ENCODE results near the gene NAALADL1. TPM values are rescaled to one million over a fixed set of nuclear protein-coding genes. Genes with fewer than 3 reads are reported as not detected.

The NAALADL1 gene
- total RNA-seq, 2 experiments from 2014 or later = 7.1 to 7.5 TPM

- ChIA-PET CTCF (interaction anchor here (0.7 to 2.9 kb wide), 9 partner anchors 10 to 65 kb away, joined by 3 to 16 read pairs (median 4); partner anchors contain the start of genes ARL2, FAU, MRPL49 and SAC3D1), POLR2A (interaction anchor here (1.8 kb wide), 1 partner anchor 38 kb away, joined by 4 read pairs; the partner anchor contains the start of gene SAC3D1)
- peaks cover 72% of the 10 kb centered on the region for H3K36me3 Mint-ChIP-seq (ENCODE audit: low read depth)
- H3K4me1 Mint-ChIP-seq (ENCODE audit: low read depth) = peaks cover 63% of the 10 kb centered on the region
- H3K4me3 Mint-ChIP-seq = peak overlapping the region; percentile 4
- H3K27me3 Mint-ChIP-seq (ENCODE audit: low read depth) = no peaks in the 10 kb centered on the region
- DNase-seq = no peak
- H3K27ac Mint-ChIP-seq = peak overlapping the region; percentile 72
- H3K9me3 Mint-ChIP-seq (ENCODE audit: insufficient read depth) = no peaks in the 10 kb centered on the region
- ATAC-seq = no peak
Measured at GRCh38 chr11:65078786-65079342, 20.5 kb upstream of the NAALADL1 start.

DNA sequence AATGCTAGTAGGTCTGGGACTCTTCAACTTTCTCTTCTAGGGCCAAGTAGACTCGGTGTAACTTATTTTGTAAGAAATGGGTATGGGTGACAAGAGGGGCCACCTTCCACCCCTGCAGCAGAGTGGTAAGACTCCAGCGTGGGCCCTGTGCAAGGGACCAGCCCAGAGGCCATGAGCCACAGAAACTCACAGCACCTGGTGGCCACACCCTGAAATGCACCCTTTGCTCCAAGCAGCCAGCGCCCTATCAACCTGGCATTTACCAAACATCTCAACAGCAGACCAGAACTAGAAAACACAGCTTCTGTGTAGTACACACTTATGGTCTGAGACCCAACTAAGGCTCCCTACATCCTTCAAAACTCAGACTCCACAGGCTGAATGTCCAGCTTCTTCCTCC lies 19.8 kb upstream of the NAALADL1 start:
- Mint-ChIP-seq H3K4me3 (peak overlapping the region; percentile 4), H3K9me3 (ENCODE audit: insufficient read depth) (no peaks in the 10 kb centered on the region), H3K36me3 (ENCODE audit: low read depth) (peaks cover 68% of the 10 kb centered on the region), H3K27ac (peak overlapping the region; percentile 72), H3K27me3 (ENCODE audit: low read depth) (no peaks in the 10 kb centered on the region), H3K4me1 (ENCODE audit: low read depth) (peaks cover 63% of the 10 kb centered on the region)
- POLR2A ChIA-PET = interaction anchor here (0.8 to 1.8 kb wide), 2 partner anchors 34 to 37 kb away, joined by 3 to 4 read pairs; partner anchors contain the start of gene SAC3D1
- DNase-seq = peak; percentile 79
- peak; percentile 87 for ATAC-seq
- CTCF ChIA-PET = interaction anchor here (0.7 to 2.9 kb wide), 8 partner anchors 9 to 64 kb away, joined by 3 to 16 read pairs (median 4); partner anchors contain the start of genes ARL2, FAU, MRPL49 and SAC3D1

DNA sequence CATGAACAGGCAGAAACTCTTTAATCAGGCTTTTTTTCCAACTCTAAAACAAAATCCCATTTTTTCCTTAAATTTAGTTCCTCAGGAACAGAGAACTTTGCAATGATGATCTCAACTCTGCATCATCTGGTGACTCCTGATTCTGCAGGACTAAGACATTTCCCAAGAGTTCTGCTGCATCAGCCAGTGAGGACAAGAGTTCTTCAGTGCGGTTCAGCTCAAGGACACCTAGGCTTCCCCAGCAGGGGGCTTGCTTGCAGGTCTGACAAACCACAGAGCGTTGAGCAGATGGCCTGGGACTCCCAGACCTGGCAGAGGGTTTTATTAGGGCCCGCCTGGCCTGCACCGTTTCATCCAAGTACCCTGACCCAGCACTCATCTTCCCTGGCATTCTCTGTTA lies 19.1 kb upstream of the NAALADL1 start:
- H3K4me1 Mint-ChIP-seq (ENCODE audit: low read depth) = peaks cover 56% of the 10 kb centered on the region
- H3K27ac Mint-ChIP-seq = no peak overlapping the region
- no peak for ATAC-seq
- CTCF ChIA-PET = interaction anchor here (0.7 kb wide), 1 partner anchor 65 kb away, joined by 3 read pairs; no protein-coding TSS in a partner anchor
- H3K36me3 Mint-ChIP-seq (ENCODE audit: low read depth) = peaks cover 61% of the 10 kb centered on the region
- DNase-seq = no peak
- H3K27me3 Mint-ChIP-seq (ENCODE audit: low read depth) = no peaks in the 10 kb centered on the region
- H3K4me3 Mint-ChIP-seq = no peak overlapping the region
- POLR2A ChIA-PET = interaction anchor here (0.8 to 1.8 kb wide), 2 partner anchors 35 to 37 kb away, joined by 3 to 4 read pairs; partner anchors contain the start of gene SAC3D1
- H3K9me3 Mint-ChIP-seq (ENCODE audit: insufficient read depth) = no peaks in the 10 kb centered on the region

DNA sequence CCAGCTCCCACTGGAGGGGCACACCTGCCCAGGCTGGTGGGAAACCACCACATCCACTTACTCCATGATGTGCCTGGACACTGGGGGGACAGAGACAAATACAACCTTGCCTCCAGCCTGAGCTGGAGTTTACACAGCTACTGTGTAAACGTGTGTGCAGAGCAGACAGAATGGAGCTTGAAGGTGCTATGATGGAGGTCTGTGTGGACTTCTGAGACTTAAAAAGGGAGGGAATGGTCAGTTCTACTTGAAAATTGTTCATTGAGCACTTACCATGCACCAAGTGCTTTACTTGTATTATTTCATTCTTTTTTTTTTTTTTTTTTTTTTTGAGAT lies 14.2 kb upstream of the NAALADL1 start:
- peaks cover 14% of the 10 kb centered on the region for H3K4me1 Mint-ChIP-seq (ENCODE audit: low read depth)
- no peak for ATAC-seq

DNA sequence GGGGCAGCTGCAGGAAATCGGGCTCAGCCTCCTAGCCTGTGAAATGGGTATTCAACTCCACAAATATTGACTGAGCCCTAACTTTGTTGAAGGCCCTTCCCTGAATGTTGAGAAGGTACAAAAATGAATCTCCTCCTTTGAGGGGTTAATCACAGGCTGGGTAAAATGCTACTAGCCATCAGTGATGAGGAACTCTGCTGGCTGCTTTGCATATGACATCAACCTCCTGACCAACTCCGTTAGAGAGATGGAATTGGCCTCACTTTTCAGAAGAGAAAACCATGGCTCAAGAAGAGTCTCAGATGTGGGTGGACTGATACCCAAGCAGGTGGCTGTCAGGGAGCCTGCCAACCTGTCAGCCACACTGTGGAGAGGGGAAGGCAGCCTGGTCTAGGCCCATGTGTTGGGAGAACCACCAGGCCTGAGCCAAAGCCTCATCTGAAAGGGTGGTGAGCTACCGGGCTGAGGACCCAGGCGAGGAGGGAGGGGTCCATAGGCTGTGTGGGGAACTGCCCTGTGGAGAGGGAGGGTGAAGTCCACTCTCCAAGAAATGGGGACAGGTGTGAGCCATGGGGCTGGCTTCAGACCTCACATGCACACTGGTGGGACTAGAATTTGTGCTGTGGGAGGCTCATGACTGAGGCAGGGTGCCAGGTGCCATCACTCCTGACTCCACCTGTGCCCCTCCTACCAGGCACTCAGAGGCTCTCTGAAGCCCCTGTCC lies 13.7 kb upstream of the NAALADL1 start:
- Mint-ChIP-seq H3K27ac (no peak overlapping the region), H3K4me3 (no peak overlapping the region), H3K27me3 (ENCODE audit: low read depth) (no peaks in the 10 kb centered on the region), H3K9me3 (ENCODE audit: insufficient read depth) (no peaks in the 10 kb centered on the region), H3K4me1 (ENCODE audit: low read depth) (peaks cover 9% of the 10 kb centered on the region), H3K36me3 (ENCODE audit: low read depth) (peaks cover 14% of the 10 kb centered on the region)
- peak; percentile 36 for ATAC-seq
- CTCF ChIA-PET = interaction anchor here (1.2 kb wide), 1 partner anchor 58 kb away, joined by 4 read pairs; the partner anchor contains the start of gene ARL2
- DNase-seq = no peak
- POLR2A ChIA-PET = no interaction called here

More for the DNA sequence above, 14.2 kb upstream of the NAALADL1 start:
- no peaks in the 10 kb centered on the region for H3K27me3 Mint-ChIP-seq (ENCODE audit: low read depth)
- no peaks in the 10 kb centered on the region for H3K9me3 Mint-ChIP-seq (ENCODE audit: insufficient read depth)
- peak overlapping the region; percentile 24 for H3K27ac Mint-ChIP-seq
- no peak overlapping the region for H3K4me3 Mint-ChIP-seq
- peaks cover 20% of the 10 kb centered on the region for H3K36me3 Mint-ChIP-seq (ENCODE audit: low read depth)
- POLR2A ChIA-PET = no interaction called here
- CTCF ChIA-PET = interaction anchor here (1.2 kb wide), 1 partner anchor 58 kb away, joined by 4 read pairs; the partner anchor contains the start of gene ARL2
- DNase-seq = no peak

- no peak for DNase-seq
Measured at GRCh38 chr11:65069217-65069616, 10.9 kb upstream of the NAALADL1 start.

DNA sequence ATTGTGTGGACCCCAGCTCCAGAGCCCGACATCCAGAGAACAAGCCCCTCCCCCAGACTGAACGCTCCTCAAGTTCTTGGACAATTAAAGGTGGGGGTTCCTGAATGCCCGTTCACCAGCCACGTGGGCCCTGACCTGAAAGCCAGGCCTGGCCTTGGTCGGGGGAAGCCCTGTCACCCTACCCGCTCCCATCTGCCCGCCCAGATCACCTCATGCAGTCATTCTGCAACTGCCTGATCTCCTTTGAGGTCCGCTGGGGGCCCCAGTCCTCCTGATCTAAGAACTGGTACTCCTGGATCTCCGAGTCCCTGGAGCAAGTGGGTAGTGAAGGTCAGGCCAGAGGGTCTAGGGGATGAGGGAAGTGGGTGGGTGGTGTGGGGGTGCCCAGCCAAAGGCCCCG lies 9.1 kb upstream of the NAALADL1 start:
- Mint-ChIP-seq H3K27ac (no peak overlapping the region), H3K4me3 (no peak overlapping the region), H3K27me3 (ENCODE audit: low read depth) (peaks cover 2% of the 10 kb centered on the region), H3K9me3 (ENCODE audit: insufficient read depth) (no peaks in the 10 kb centered on the region), H3K4me1 (ENCODE audit: low read depth) (no peaks in the 10 kb centered on the region), H3K36me3 (ENCODE audit: low read depth) (no peaks in the 10 kb centered on the region)
- ATAC-seq (no peak), DNase-seq (no peak)
- CTCF ChIA-PET = no interaction called here
- POLR2A ChIA-PET = no interaction called here

More at GRCh38 chr11:65069217-65069616, 10.9 kb upstream of the NAALADL1 start:
- ChIA-PET CTCF (interaction anchor here (0.9 to 1.5 kb wide), 3 partner anchors 9 to 282 kb away, joined by 3 to 5 read pairs (median 3); no protein-coding TSS in a partner anchor), POLR2A (interaction anchor here (0.6 to 1.7 kb wide), 2 partner anchors 14 to 234 kb away, joined by 3 to 4 read pairs; partner anchors contain the start of genes CDCA5 and ZFPL1)
- no peaks in the 10 kb centered on the region for H3K36me3 Mint-ChIP-seq (ENCODE audit: low read depth)
- peaks cover 2% of the 10 kb centered on the region for H3K27me3 Mint-ChIP-seq (ENCODE audit: low read depth)
- no peak for ATAC-seq
- no peak overlapping the region for H3K4me3 Mint-ChIP-seq
- no peaks in the 10 kb centered on the region for H3K4me1 Mint-ChIP-seq (ENCODE audit: low read depth)
- H3K9me3 Mint-ChIP-seq (ENCODE audit: insufficient read depth) = no peaks in the 10 kb centered on the region
- no peak overlapping the region for H3K27ac Mint-ChIP-seq

GRCh38 chr11:65066805-65067291 lies 8.5 kb upstream of the NAALADL1 start:
- Mint-ChIP-seq H3K4me1 (ENCODE audit: low read depth) (no peaks in the 10 kb centered on the region), H3K9me3 (ENCODE audit: insufficient read depth) (no peaks in the 10 kb centered on the region), H3K27ac (no peak overlapping the region), H3K4me3 (no peak overlapping the region), H3K36me3 (ENCODE audit: low read depth) (no peaks in the 10 kb centered on the region), H3K27me3 (ENCODE audit: low read depth) (peaks cover 2% of the 10 kb centered on the region)
- ChIA-PET CTCF (no interaction called here), POLR2A (no interaction called here)
- ATAC-seq (no peak), DNase-seq (no peak)

DNA sequence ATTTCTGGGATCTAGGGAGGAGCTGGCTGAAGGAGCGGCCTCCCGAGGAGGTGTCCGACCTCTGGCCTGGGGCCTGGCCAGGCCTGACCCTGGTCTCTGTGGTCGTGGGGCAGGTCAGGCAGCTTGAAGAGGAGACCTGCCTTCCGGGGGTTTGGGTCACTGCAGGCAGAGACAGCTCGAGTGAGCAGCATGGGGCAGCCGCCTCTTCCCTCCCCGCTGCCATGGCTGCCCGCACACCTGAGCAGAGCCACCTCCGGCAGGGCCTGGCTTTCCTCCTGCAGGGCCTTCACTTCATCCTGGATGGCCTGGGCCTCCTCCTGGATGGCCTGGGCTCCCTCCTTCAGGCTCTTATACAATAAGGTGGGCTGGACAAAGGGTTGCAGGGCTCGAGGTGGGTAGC lies 8.0 kb upstream of the NAALADL1 start:
- H3K27me3 Mint-ChIP-seq (ENCODE audit: low read depth) = peaks cover 2% of the 10 kb centered on the region
- H3K4me1 Mint-ChIP-seq (ENCODE audit: low read depth) = no peaks in the 10 kb centered on the region
- no peak overlapping the region for H3K27ac Mint-ChIP-seq
- no peak for ATAC-seq
- DNase-seq = no peak
- no peaks in the 10 kb centered on the region for H3K36me3 Mint-ChIP-seq (ENCODE audit: low read depth)
- CTCF ChIA-PET = no interaction called here
- no peak overlapping the region for H3K4me3 Mint-ChIP-seq
- H3K9me3 Mint-ChIP-seq (ENCODE audit: insufficient read depth) = no peaks in the 10 kb centered on the region
- POLR2A ChIA-PET = no interaction called here

- CTCF ChIA-PET = no interaction called here
- H3K4me3 Mint-ChIP-seq = no peak overlapping the region
- H3K27ac Mint-ChIP-seq = no peak overlapping the region
- peaks cover 2% of the 10 kb centered on the region for H3K27me3 Mint-ChIP-seq (ENCODE audit: low read depth)
- DNase-seq (no peak), ATAC-seq (no peak)
- POLR2A ChIA-PET = no interaction called here
- H3K36me3 Mint-ChIP-seq (ENCODE audit: low read depth) = no peaks in the 10 kb centered on the region
- peaks cover 4% of the 10 kb centered on the region for H3K4me1 Mint-ChIP-seq (ENCODE audit: low read depth)
- H3K9me3 Mint-ChIP-seq (ENCODE audit: insufficient read depth) = no peaks in the 10 kb centered on the region
Measured at GRCh38 chr11:65065851-65066250, 7.5 kb upstream of the NAALADL1 start.

- Mint-ChIP-seq H3K36me3 (ENCODE audit: low read depth) (no peaks in the 10 kb centered on the region), H3K4me1 (ENCODE audit: low read depth) (peaks cover 14% of the 10 kb centered on the region), H3K9me3 (ENCODE audit: insufficient read depth) (no peaks in the 10 kb centered on the region), H3K27ac (no peak overlapping the region), H3K4me3 (no peak overlapping the region), H3K27me3 (ENCODE audit: low read depth) (peaks cover 2% of the 10 kb centered on the region)
- DNase-seq (no peak), ATAC-seq (no peak)
- ChIA-PET CTCF (interaction anchor here (1.1 to 1.2 kb wide), 3 partner anchors 14 to 52 kb away, joined by 3 read pairs; no protein-coding TSS in a partner anchor), POLR2A (no interaction called here)
Measured at GRCh38 chr11:65064847-65065240, 6.5 kb upstream of the NAALADL1 start.

DNA sequence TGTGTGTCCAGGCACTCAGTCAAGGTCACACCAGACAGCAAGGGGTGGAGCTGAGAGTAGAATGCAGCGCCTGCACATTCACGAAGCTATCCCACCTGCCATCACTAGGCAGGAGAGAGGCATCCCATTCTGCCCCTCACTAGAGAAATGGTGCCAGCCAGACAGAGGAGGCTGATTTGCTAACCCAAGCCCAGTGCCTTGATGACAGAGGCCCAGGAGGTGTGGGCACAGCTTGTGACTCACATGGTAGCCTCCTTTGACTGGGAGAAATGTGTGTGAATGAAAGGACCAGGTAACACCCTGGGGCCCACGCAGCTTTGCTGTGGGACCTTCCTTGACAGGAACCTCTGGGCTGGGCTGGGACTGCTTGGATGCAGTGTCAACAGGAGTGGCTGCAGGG lies 5.2 kb upstream of the NAALADL1 start:
- ChIA-PET CTCF (interaction anchor here (0.6 to 0.8 kb wide), 2 partner anchors 20 to 49 kb away, joined by 3 read pairs; partner anchors contain the start of gene ARL2), POLR2A (no interaction called here)
- Mint-ChIP-seq H3K27ac (no peak overlapping the region), H3K36me3 (ENCODE audit: low read depth) (no peaks in the 10 kb centered on the region), H3K4me1 (ENCODE audit: low read depth) (peaks cover 14% of the 10 kb centered on the region), H3K4me3 (no peak overlapping the region), H3K9me3 (ENCODE audit: insufficient read depth) (no peaks in the 10 kb centered on the region), H3K27me3 (ENCODE audit: low read depth) (peaks cover 2% of the 10 kb centered on the region)
- ATAC-seq = no peak
- no peak for DNase-seq

All from activated CD8-positive, alpha-beta T cell treated with anti-CD3 and anti-CD28 coated beads, Interleukin-2, amount 10 ng/mL, durations not matched to agents 7 days and 5 days (primary cell).